GM19328 (cell line): ENCODE data around the gene MLEC.
"Not testable (repeated sequence)": the region's sequence is repeated elsewhere in the genome, so short reads cannot be mapped to it uniquely, and the experiment has no call there.

Source experiments
- ATAC-seq: cut with Tn5 transposase; IDR thresholded peaks from one replicate; pipeline ENCODE4 v1.9.1; 2021; ENCODE audit warnings: mild to moderate bottlenecking, moderate library complexity; ENCODE audit not compliant: unreplicated experiment

Gene MLEC

GRCh38 chr12:120662879-120663278 is 24.1 kb upstream of the MLEC start:
- no peak for ATAC-seq

- ATAC-seq, result no peak
Observed at GRCh38 chr12:120663741-120664140, 23.2 kb upstream of the MLEC start.

GRCh38 chr12:120666571-120667390 is 20.2 kb upstream of the MLEC start:
- no peak for ATAC-seq

- ATAC-seq, result no peak
Observed at GRCh38 chr12:120668091-120668867, 18.7 kb upstream of the MLEC start.

- ATAC-seq, result peak; percentile 60
Observed at GRCh38 chr12:120668868-120669840, 17.8 kb upstream of the MLEC start.

- not testable (repeated sequence) for ATAC-seq
Observed at GRCh38 chr12:120670237-120670636, 16.7 kb upstream of the MLEC start.

GRCh38 chr12:120670667-120671066 is 16.3 kb upstream of the MLEC start:
- ATAC-seq, result no peak

GRCh38 chr12:120674097-120674636 is 12.8 kb upstream of the MLEC start:
- no peak for ATAC-seq

GRCh38 chr12:120677765-120678473 is 9.0 kb upstream of the MLEC start:
- ATAC-seq, result no peak

- ATAC-seq, result no peak
Observed at GRCh38 chr12:120678572-120678971, 8.4 kb upstream of the MLEC start.

GRCh38 chr12:120680165-120680738 is 6.7 kb upstream of the MLEC start:
- no peak for ATAC-seq

- ATAC-seq, result no peak
Observed at GRCh38 chr12:120684523-120684932, 2.4 kb upstream of the MLEC start.

- ATAC-seq, result no peak
Observed at GRCh38 chr12:120685522-120685921, 1.4 kb upstream of the MLEC start.

- ATAC-seq, result peak; percentile 74
Observed at GRCh38 chr12:120686151-120686689, 729 bp upstream of the MLEC start.

- no peak for ATAC-seq
Observed at GRCh38 chr12:120687578-120688289, 785 bp downstream of the MLEC start.

GRCh38 chr12:120688527-120689071 is 1.6 kb downstream of the MLEC start:
- no peak for ATAC-seq

GRCh38 chr12:120689397-120690082 is 2.6 kb downstream of the MLEC start:
- ATAC-seq, result no peak

- no peak for ATAC-seq
Observed at GRCh38 chr12:120690083-120690450, 3.1 kb downstream of the MLEC start.
